ES-I3 (cell line): Measurements from ENCODE around the gene PRRC1.
"Not testable (repeated sequence)": the region's sequence is repeated elsewhere in the genome, so short reads cannot be mapped to it uniquely, and the experiment has no call there.

Source experiments
- H3K36me3 ChIP-seq: 2 replicates; pipeline ENCODE4 v1.6.1; 2013; ENCODE audit warnings: mild to moderate bottlenecking, low read length, control low read depth, moderate library complexity; ENCODE audit not compliant: insufficient read depth
- H3K4me1 ChIP-seq: 2 replicates; pipeline ENCODE4 v1.6.1; 2013; ENCODE audit warnings: mild to moderate bottlenecking, control low read depth, low read length; ENCODE audit not compliant: insufficient read depth
- H3K9ac ChIP-seq: 2 replicates; pipeline ENCODE4 v1.6.1; 2013; ENCODE audit warnings: low read depth, mild to moderate bottlenecking, low read length, moderate library complexity
- H3K9me3 ChIP-seq: 2 replicates; pipeline ENCODE4 v1.6.1; 2013; ENCODE audit warnings: mild to moderate bottlenecking, low read length, moderate library complexity; ENCODE audit not compliant: control insufficient read depth, insufficient read depth

PRRC1 gene

GRCh38 chr5:127518319-127518621 lies 830 bp downstream of the PRRC1 start:
- Histone ChIP-seq H3K36me3 (peaks cover 3% of the 10 kb centered on the region; the same call in 1 of the 2 replicates), H3K4me1 (no peaks in the 10 kb centered on the region; the same call in 1 of the 2 replicates), H3K9ac (peak overlapping the region; percentile 99), H3K9me3 (no peaks in the 10 kb centered on the region; the same call in 1 of the 2 replicates)

- Histone ChIP-seq H3K36me3 (peaks cover 10% of the 10 kb centered on the region), H3K9ac (no peak overlapping the region)
Observed at GRCh38 chr5:127519527-127519926, 2.1 kb downstream of the PRRC1 start.

GRCh38 chr5:127521138-127521770 lies 3.8 kb downstream of the PRRC1 start:
- Histone ChIP-seq H3K9me3 (no peaks in the 10 kb centered on the region; the same call in 1 of the 2 replicates), H3K9ac (no peak overlapping the region), H3K36me3 (peaks cover 11% of the 10 kb centered on the region), H3K4me1 (no peaks in the 10 kb centered on the region; the same call in 1 of the 2 replicates)

More at GRCh38 chr5:127519527-127519926, 2.1 kb downstream of the PRRC1 start:
- H3K4me1 ChIP-seq = no peaks in the 10 kb centered on the region; the same call in 1 of the 2 replicates
- no peaks in the 10 kb centered on the region; the same call in 1 of the 2 replicates for H3K9me3 ChIP-seq

GRCh38 chr5:127525181-127525580 lies 7.7 kb downstream of the PRRC1 start:
- H3K9ac ChIP-seq = no peak overlapping the region
- H3K9me3 ChIP-seq = no peaks in the 10 kb centered on the region; the same call in 1 of the 2 replicates
- no peaks in the 10 kb centered on the region for H3K4me1 ChIP-seq
- H3K36me3 ChIP-seq = peaks cover 14% of the 10 kb centered on the region

GRCh38 chr5:127529904-127530682 lies 12.7 kb downstream of the PRRC1 start:
- peaks cover 22% of the 10 kb centered on the region for H3K36me3 ChIP-seq
- no peaks in the 10 kb centered on the region for H3K4me1 ChIP-seq

GRCh38 chr5:127536687-127537086 lies 19.2 kb downstream of the PRRC1 start:
- Histone ChIP-seq H3K9ac (no peak overlapping the region), H3K9me3 (no peaks in the 10 kb centered on the region), H3K4me1 (no peaks in the 10 kb centered on the region), H3K36me3 (peaks cover 31% of the 10 kb centered on the region)

More at GRCh38 chr5:127529904-127530682, 12.7 kb downstream of the PRRC1 start:
- Histone ChIP-seq H3K9ac (no peak overlapping the region), H3K9me3 (no peaks in the 10 kb centered on the region)

- H3K4me1 ChIP-seq, H3K36me3 ChIP-seq, H3K9me3 ChIP-seq, H3K9ac ChIP-seq: not testable (repeated sequence)
Observed at GRCh38 chr5:127540553-127540952, 23.1 kb downstream of the PRRC1 start.

GRCh38 chr5:127545249-127545648 lies 27.8 kb downstream of the PRRC1 start:
- H3K36me3 ChIP-seq, H3K4me1 ChIP-seq, H3K9ac ChIP-seq: not testable (repeated sequence)

GRCh38 chr5:127549551-127549950 lies 32.1 kb downstream of the PRRC1 start:
- Histone ChIP-seq H3K36me3 (no peaks in the 10 kb centered on the region; the same call in 1 of the 2 replicates), H3K9ac (no peak overlapping the region), H3K4me1 (no peaks in the 10 kb centered on the region), H3K9me3 (no peaks in the 10 kb centered on the region; the same call in 1 of the 2 replicates)

More at GRCh38 chr5:127545249-127545648, 27.8 kb downstream of the PRRC1 start:
- H3K9me3 ChIP-seq = not testable (repeated sequence)

GRCh38 chr5:127550652-127551409 lies 33.4 kb downstream of the PRRC1 start:
- H3K36me3 ChIP-seq = no peaks in the 10 kb centered on the region; the same call in 1 of the 2 replicates
- no peaks in the 10 kb centered on the region for H3K4me1 ChIP-seq
- H3K9me3 ChIP-seq = no peaks in the 10 kb centered on the region
- H3K9ac ChIP-seq = no peak overlapping the region

- Histone ChIP-seq H3K36me3 (no peaks in the 10 kb centered on the region; the same call in 1 of the 2 replicates), H3K9me3 (no peaks in the 10 kb centered on the region), H3K4me1 (no peaks in the 10 kb centered on the region), H3K9ac (no peak overlapping the region)
Observed at GRCh38 chr5:127551410-127552041, 34.1 kb downstream of the PRRC1 start.

- H3K9ac ChIP-seq = no peak overlapping the region
- H3K36me3 ChIP-seq = no peaks in the 10 kb centered on the region; the same call in 1 of the 2 replicates
- no peaks in the 10 kb centered on the region for H3K9me3 ChIP-seq
- no peaks in the 10 kb centered on the region for H3K4me1 ChIP-seq
Observed at GRCh38 chr5:127555826-127556225, 38.4 kb downstream of the PRRC1 start.

GRCh38 chr5:127556609-127557334 lies 39.3 kb downstream of the PRRC1 start:
- H3K36me3 ChIP-seq = no peaks in the 10 kb centered on the region; the same call in 1 of the 2 replicates
- H3K9me3 ChIP-seq = no peaks in the 10 kb centered on the region
- no peaks in the 10 kb centered on the region for H3K4me1 ChIP-seq
- H3K9ac ChIP-seq = no peak overlapping the region
